ENCODE results near the gene OTOG.

Gene OTOG

DNA sequence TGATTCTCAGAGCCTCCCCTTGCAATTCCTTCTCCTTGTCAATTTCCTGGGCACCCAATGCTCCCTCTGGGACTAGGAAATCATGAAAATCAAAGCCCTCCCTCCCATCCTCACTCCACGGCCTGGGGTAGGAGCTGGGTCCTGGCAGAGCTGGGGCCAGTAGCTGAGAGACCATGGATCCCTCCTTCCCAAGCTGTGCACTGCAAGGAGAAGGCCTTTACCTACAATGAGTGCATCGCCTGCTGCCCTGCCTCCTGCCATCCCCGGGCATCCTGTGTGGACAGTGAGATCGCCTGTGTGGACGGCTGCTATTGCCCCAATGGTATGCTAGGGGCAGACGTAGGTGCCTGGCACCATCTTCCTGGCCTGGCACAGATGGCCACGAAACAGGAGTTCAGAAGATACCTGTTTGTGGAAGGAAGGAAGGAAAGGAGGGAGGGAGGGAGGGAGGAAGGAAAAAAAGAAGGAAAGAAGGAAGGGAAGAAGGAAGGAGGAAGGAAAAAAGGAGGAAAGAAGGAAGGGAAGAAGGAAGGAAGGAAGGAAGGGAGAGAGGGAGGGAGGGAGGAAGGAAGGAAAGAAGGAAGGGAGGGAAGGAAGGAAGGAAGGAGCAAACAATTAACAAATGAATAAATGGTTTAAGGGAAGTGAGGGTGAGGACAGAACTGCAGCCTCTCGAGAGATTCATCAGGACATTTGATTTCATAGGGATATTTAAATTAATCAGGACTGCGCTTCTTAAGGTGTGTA lies 12.5 kb downstream of the OTOG start:
- Mint-ChIP-seq H3K4me3 (no peak overlapping the region), H3K27me3 (peaks cover 6% of the 10 kb centered on the region), H3K27ac (no peak overlapping the region), H3K4me1 (no peaks in the 10 kb centered on the region), H3K36me3 (no peaks in the 10 kb centered on the region), H3K9me3 (no peaks in the 10 kb centered on the region)

DNA sequence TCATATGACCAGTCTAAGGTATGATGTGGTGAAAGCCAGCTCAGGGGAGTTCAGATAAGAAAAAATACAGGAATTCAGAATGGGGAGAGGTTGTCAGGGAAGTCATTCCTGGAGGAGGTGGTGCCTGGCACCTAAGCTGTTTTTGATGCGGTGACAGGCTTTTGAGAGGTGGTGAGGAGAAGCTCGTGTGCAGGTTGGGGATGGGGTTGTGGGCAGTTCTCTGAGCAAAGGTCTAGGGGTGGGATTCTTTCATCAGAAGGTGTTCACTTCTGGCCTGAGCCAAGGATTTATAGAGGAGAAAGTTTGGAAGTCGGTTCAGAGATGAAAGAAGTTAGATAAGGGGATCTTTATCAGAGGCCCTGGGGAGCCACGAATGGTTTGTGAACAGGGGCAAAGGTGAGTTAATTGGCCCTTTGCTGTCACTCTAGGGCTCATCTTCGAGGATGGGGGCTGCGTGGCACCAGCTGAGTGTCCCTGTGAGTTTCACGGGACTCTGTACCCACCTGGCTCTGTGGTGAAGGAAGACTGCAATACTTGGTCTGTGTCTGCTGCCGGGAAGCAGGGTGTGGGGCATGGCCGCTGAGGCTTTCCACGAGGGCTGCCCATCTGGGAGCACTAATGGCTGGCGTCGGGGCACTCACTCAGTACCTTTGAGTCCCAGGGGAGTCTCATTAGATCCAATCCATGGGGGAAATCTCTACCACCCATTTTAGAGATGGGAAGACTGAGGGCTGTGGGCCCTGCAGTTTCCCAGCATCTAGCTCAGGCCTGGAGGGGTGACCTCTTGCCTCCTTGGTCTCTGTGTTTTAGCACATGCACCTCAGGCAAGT lies 13.4 kb downstream of the OTOG start:
- peaks cover 6% of the 10 kb centered on the region for H3K27me3 Mint-ChIP-seq
- no peaks in the 10 kb centered on the region for H3K4me1 Mint-ChIP-seq
- H3K9me3 Mint-ChIP-seq: no peaks in the 10 kb centered on the region
- no peaks in the 10 kb centered on the region for H3K36me3 Mint-ChIP-seq
- no peak overlapping the region for H3K27ac Mint-ChIP-seq
- no peak overlapping the region for H3K4me3 Mint-ChIP-seq

DNA sequence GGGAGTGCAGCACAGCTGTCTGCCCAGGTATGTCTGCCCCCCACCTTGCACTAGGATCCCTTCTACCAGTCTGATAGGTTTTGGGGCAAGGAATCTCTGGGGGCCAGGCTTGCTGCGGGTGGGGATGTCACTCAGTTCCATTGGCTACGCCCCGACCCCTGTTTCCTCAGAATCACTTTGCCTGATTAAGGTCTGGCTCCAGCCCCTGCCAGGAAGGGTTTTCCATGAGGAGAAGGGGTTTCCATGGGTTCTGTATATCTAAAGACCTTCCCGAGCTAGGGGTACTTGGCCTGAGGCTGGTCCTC lies 14.0 kb downstream of the OTOG start:
- no peak overlapping the region for H3K4me3 Mint-ChIP-seq
- no peaks in the 10 kb centered on the region for H3K36me3 Mint-ChIP-seq
- H3K9me3 Mint-ChIP-seq: no peaks in the 10 kb centered on the region
- peaks cover 6% of the 10 kb centered on the region for H3K27me3 Mint-ChIP-seq
- no peak overlapping the region for H3K27ac Mint-ChIP-seq
- H3K4me1 Mint-ChIP-seq: no peaks in the 10 kb centered on the region

DNA sequence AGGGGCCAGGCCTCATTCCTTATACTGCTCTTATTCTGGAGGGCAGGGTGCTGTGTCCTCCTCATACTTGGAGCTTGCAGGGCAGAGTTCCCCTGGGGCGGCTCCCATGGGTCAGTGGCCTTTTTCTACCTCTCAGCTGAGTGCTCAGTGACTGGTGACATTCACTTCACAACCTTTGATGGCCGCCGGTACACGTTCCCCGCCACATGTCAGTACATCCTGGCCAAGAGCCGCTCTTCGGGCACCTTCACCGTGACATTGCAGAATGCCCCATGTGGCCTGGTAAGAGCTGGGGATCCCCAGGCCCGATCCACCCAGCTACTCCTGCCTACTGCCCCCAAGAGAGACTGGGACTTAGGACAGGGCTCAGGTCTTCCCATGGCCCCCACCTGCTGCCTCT lies 14.5 kb downstream of the OTOG start:
- no peaks in the 10 kb centered on the region for H3K9me3 Mint-ChIP-seq
- H3K36me3 Mint-ChIP-seq: no peaks in the 10 kb centered on the region
- peaks cover 6% of the 10 kb centered on the region for H3K27me3 Mint-ChIP-seq
- no peak overlapping the region for H3K4me3 Mint-ChIP-seq
- no peaks in the 10 kb centered on the region for H3K4me1 Mint-ChIP-seq
- no peak overlapping the region for H3K27ac Mint-ChIP-seq

DNA sequence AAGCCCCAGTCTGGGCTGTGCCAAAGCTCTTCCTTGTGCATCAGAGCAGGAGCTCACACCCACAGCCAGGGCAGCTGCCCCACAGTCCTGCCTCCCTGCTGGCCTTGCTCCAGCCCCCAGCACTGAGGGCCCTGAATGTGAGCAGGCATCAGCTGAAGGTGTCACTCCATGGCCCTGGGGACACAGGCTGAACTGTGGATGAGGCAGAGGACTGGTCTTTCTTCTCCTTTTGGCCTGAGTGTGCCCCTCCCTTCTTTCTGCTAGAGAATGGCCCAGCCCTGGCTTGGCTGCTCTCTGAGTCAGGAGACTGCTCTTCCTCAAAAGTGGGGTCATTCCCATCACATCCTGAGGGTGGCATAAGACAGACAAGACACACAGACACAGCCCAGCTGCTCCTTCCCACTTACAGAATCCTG lies 16.2 kb downstream of the OTOG start:
- no peaks in the 10 kb centered on the region for H3K36me3 Mint-ChIP-seq
- no peak overlapping the region for H3K27ac Mint-ChIP-seq
- H3K4me3 Mint-ChIP-seq: no peak overlapping the region
- H3K9me3 Mint-ChIP-seq: no peaks in the 10 kb centered on the region
- H3K4me1 Mint-ChIP-seq: no peaks in the 10 kb centered on the region
- H3K27me3 Mint-ChIP-seq: peaks cover 2% of the 10 kb centered on the region

DNA sequence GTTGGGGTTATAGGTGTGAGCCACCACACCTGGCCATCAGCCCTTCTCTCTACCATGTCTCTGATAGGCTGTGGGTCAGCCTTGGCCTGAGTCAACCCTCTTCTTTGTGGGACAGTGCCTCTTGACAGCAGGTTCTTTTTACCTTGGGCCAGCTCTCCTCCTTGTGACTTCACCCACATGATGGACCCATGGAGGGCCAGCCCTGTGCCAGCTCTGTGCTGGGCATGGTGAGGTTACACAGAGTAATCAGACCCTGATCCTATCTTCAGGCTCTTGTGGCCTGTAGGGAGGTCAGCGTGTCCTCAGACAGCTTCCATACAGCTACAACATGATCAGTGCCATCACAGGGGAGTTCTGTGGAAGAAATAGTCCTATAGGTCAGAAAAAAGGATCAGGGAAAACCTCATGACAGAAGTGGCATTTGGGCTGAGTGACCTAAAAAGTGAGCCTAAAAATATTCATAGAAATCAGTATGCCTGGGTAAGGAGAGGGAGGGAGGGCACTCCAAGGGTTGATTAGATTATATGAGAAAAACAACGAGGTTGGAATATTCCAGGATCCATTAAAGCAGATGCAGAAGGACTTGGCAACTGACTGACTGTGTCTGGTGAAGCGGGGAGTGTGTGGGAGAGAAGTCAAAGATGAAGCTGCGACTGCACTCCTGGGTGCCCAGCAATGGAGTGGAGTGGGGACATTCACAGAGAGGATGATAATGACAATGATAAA lies 17.1 kb downstream of the OTOG start:
- Mint-ChIP-seq H3K27me3 (no peaks in the 10 kb centered on the region), H3K9me3 (no peaks in the 10 kb centered on the region), H3K4me3 (no peak overlapping the region), H3K4me1 (no peaks in the 10 kb centered on the region), H3K27ac (no peak overlapping the region), H3K36me3 (no peaks in the 10 kb centered on the region)

DNA sequence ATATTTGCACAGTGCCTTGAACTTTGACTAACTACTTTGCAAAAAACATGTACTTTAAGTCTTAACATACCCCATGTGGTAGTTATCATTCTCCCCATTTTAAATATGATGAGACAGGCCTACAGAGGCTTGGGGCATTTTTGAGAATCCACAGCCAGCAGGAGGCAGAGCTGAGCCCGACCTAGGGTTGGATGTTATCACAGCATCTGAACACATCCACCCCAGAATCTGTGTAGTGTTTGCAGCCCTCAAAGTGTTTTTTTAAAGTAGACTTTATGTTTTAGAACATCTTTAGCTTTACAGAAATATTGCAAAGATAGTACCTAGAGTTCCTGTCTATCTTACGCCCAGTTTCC lies 17.6 kb downstream of the OTOG start:
- no peaks in the 10 kb centered on the region for H3K36me3 Mint-ChIP-seq
- H3K9me3 Mint-ChIP-seq: no peaks in the 10 kb centered on the region
- H3K27me3 Mint-ChIP-seq: no peaks in the 10 kb centered on the region
- no peak overlapping the region for H3K4me3 Mint-ChIP-seq
- H3K27ac Mint-ChIP-seq: no peak overlapping the region
- no peaks in the 10 kb centered on the region for H3K4me1 Mint-ChIP-seq

DNA sequence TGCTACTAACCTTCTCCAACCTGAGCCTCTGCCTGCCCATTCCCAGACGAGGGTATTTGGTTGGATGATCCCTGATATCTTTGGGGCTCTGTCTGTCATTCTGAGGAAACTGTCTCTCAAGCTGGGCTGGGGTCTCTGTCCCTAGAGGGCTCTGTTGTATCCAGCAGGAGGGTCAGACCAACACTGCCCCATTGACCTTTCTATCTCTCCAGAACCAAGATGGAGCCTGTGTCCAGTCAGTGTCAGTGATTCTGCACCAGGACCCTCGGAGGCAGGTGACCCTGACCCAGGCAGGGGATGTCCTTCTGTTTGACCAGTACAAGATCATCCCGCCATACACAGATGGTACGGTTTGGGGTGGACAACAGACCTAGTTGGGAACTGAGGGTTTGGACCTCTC lies 21.9 kb downstream of the OTOG start:
- Mint-ChIP-seq H3K36me3 (no peaks in the 10 kb centered on the region), H3K27ac (no peak overlapping the region), H3K4me3 (no peak overlapping the region), H3K9me3 (no peaks in the 10 kb centered on the region), H3K27me3 (no peaks in the 10 kb centered on the region), H3K4me1 (peaks cover 5% of the 10 kb centered on the region)

DNA sequence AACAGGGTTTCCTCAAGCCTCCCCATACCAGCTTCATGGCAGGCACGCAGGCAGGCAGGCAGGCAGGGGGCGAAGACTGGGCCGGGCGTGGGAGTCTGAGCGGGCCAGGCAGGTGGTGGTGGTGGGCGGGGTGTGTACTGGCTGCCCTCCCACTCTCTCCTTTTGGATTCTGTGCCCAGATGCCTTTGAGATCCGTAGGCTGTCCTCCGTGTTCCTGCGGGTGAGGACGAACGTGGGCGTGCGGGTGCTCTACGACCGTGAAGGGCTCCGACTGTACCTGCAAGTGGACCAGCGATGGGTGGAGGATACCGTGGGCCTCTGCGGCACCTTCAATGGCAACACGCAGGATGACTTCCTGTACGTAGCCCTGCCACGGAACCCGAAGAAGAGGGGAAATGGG lies 23.0 kb downstream of the OTOG start:
- Mint-ChIP-seq H3K27ac (no peak overlapping the region), H3K4me1 (peaks cover 5% of the 10 kb centered on the region), H3K27me3 (peaks cover under 1% of the 10 kb centered on the region)

DNA sequence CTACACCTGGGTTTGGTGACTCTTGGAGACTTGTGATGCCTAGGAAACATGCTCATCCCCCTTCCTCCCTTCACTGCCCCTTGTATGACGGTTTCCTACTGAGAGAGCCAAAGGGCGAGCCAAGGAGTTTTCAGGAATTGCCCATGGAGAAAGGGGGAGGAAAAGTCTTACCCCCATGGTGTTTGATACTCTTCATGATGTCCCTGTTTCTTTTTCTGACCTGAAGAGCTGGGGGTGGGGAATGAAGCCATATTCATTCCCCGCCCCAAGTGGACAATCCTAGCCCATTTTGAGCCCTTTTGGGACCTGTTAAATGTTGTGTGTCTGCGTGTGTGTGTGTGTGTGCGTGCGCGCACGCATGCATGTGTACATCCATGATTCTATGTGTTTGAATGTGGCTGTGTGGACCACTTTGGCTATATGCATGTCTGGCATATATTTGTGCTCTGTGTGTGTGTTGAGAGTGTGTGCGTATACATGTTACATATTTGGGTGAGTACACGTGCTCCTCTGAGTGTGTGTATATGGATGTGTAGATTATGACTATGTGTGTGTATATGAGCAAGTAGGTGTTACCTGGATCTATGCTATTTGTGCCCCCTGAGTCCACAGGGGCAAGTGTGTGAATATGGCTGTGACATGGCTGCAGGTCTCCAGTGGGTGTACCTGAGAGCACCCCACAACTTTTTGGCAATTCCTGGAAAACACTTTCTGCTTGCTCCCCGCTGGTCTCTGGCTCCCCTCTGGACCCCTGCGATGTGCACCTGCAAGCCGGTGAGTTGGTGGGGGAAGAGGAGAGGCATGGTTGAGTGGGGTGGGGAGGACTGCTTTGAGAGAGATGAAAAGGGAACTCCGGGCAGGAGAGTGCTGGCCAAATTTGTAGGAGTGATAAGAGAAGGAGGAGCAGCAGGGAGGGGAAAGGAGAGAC lies 24.6 kb downstream of the OTOG start:
- Mint-ChIP-seq H3K9me3 (no peaks in the 10 kb centered on the region), H3K36me3 (no peaks in the 10 kb centered on the region), H3K27me3 (peaks cover 2% of the 10 kb centered on the region), H3K27ac (no peak overlapping the region), H3K4me3 (no peak overlapping the region), H3K4me1 (peaks cover 5% of the 10 kb centered on the region)

More for the DNA sequence above, 23.0 kb downstream of the OTOG start:
- no peaks in the 10 kb centered on the region for H3K9me3 Mint-ChIP-seq
- no peak overlapping the region for H3K4me3 Mint-ChIP-seq
- no peaks in the 10 kb centered on the region for H3K36me3 Mint-ChIP-seq

DNA sequence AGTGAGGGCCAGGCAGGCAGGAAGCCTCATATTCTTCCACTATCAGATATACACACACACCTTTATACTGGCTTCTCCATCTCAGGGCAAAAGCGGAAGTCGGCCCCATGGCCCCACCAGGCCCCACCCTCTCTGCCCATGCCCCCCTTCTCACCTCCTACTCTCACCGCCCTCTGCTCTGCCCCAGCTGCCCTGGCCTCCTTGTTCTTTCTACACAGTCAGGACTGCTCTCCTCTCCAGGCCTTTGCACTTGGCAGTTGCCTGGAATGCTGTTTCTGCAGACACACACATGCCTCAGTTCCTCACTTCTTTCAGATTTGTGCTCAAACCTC lies 25.3 kb downstream of the OTOG start:
- peaks cover 2% of the 10 kb centered on the region for H3K27me3 Mint-ChIP-seq
- H3K36me3 Mint-ChIP-seq: no peaks in the 10 kb centered on the region
- H3K4me1 Mint-ChIP-seq: peaks cover 5% of the 10 kb centered on the region
- H3K9me3 Mint-ChIP-seq: no peaks in the 10 kb centered on the region
- H3K4me3 Mint-ChIP-seq: no peak overlapping the region
- no peak overlapping the region for H3K27ac Mint-ChIP-seq

DNA sequence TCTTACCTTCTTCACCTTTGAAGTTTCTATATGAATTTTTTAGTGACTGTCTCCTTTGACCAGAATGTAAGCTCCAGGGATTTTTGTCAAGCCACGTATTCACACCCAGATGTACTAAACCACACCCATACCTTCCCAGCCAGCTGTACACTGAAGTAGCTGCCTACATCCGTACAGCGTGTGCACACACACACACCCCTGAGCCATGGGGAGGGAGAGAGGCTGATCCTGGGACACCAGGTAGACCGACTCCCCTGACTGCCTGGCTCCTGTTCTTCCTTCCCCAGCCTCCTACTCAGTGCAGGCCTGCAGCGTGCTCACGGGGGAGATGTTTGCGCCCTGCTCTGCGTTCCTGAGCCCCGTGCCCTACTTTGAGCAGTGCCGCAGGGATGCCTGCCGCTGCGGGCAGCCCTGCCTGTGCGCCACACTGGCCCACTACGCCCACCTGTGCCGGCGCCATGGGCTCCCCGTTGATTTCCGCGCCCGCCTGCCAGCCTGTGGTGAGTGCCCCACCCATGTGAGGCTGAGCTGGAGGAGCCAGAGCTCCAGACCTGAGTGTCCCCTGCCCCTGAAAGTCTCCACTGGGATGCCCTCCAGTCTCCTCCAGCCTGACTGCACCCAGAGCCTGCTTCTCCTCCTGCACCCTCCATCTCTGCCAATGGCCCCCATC lies 25.9 kb downstream of the OTOG start:
- H3K27ac Mint-ChIP-seq: no peak overlapping the region
- no peaks in the 10 kb centered on the region for H3K36me3 Mint-ChIP-seq
- peaks cover 5% of the 10 kb centered on the region for H3K4me1 Mint-ChIP-seq
- no peak overlapping the region for H3K4me3 Mint-ChIP-seq
- peaks cover 2% of the 10 kb centered on the region for H3K27me3 Mint-ChIP-seq
- H3K9me3 Mint-ChIP-seq: no peaks in the 10 kb centered on the region

DNA sequence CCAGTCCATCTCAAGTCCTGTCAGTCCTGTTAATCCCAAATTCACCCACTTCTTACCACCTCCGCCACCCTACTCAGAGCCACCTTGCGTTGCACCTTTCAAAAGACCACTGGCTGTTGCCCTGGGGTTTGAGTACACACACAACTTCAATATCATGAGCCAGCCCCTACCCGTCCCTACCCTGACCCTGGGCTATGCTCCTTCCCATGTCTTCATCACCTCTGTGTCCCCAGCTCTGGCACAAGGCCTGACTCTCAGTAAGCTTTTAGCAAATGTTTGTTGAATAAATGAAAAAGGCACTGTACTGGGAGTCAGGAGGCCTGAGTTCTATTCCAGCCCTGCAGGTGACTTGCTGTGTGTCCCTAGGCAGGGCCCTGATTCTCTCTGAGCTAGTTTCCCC lies 26.5 kb downstream of the OTOG start:
- no peak overlapping the region for H3K4me3 Mint-ChIP-seq
- no peak overlapping the region for H3K27ac Mint-ChIP-seq
- H3K4me1 Mint-ChIP-seq: peaks cover 5% of the 10 kb centered on the region
- peaks cover 2% of the 10 kb centered on the region for H3K27me3 Mint-ChIP-seq
- no peaks in the 10 kb centered on the region for H3K9me3 Mint-ChIP-seq
- no peaks in the 10 kb centered on the region for H3K36me3 Mint-ChIP-seq

DNA sequence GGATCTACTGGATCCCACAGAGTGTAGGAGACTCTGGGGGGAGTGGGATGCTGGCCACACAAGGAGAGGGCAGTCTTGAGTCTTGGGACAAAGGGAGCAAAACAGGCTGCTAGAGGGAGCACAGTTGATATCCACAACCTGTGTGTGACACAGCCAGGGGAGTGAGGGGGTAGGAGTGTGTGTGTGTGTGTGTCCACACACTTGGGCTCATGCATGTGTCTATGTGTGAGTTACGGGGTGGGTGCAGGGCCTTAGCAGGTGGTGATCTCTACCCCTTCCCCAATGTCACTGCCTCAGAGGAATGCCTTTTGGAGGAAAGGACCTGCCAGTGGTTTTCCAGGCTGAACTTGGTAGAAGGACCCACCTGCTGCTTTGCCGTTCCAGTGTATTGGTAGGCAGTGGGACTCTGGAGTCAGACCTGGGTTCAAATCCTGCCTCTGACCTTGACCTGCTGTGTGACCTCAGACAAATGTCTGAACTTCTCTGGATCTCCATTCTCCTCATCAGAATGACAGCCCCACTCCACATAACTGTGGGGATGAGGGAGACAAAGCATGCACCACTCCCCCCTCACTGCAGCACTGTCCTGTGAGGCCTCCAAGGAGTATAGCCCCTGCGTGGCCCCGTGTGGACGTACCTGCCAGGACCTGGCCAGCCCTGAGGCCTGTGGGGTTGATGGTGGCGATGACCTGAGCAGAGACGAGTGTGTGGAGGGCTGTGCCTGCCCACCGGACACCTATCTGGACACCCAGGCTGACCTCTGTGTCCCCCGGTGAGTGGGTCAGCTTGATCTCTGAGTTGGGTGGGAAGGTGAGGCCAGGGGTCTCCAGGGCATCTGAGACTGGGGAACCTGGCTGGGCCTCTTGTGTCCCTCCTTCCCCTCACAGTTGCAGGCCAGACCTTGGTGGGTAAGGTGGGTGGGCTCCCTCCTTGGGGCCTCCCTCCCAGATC lies 27.4 kb downstream of the OTOG start:
- no peaks in the 10 kb centered on the region for H3K9me3 Mint-ChIP-seq
- no peak overlapping the region for H3K4me3 Mint-ChIP-seq
- H3K4me1 Mint-ChIP-seq: peaks cover 5% of the 10 kb centered on the region
- no peaks in the 10 kb centered on the region for H3K36me3 Mint-ChIP-seq
- H3K27me3 Mint-ChIP-seq: peaks cover 2% of the 10 kb centered on the region
- no peak overlapping the region for H3K27ac Mint-ChIP-seq

Measured in activated naive CD4-positive, alpha-beta T cell treated with anti-CD3 and anti-CD28 coated beads, Interleukin-2, amount 50 U/mL, for 24 hours (primary cell).